CD8-positive, alpha-beta memory T cell (primary cell): ENCODE results near the gene POPDC2. TPM values are rescaled to one million over a fixed set of nuclear protein-coding genes. Genes with fewer than 3 reads are reported as not detected.

ENCODE experiments used
- CTCF ChIA-PET: fragments of 350-600 bp; sonication (Branson Sonifier 250); formaldehyde crosslinking; loops from one replicate; lab custom pipeline; 2021; ENCODE audit warnings: antibody characterized with exemption; lab: Charles Lee
- POLR2A ChIA-PET: fragments of 350-600 bp; sonication (Branson Sonifier 250); formaldehyde crosslinking; loops from one replicate; lab custom pipeline; 2021; ENCODE audit warnings: antibody characterized with exemption; lab: Charles Lee
- DNase-seq, 5 donors: peaks; one replicate each; pipeline versions ENCODE4 v3.0.0 to v3.0.0-alpha.2; 2020 to 2022; ENCODE audit warnings: mixed read lengths in 1 of 5
- H3K27ac ChIP-seq: one replicate; pipeline ENCODE4 v1.7.0; 2013; ENCODE audit warnings: low read depth, mild to moderate bottlenecking, low read length, moderate library complexity
- H3K27me3 ChIP-seq: 2 replicates; pipeline ENCODE4 v1.7.0; 2013; ENCODE audit warnings: low read length, mild to moderate bottlenecking; ENCODE audit not compliant: insufficient read depth, poor library complexity, severe bottlenecking
- H3K36me3 ChIP-seq: 2 replicates; pipeline ENCODE4 v1.7.0; 2013; ENCODE audit warnings: mild to moderate bottlenecking, low read length, moderate library complexity; ENCODE audit not compliant: insufficient read depth
- H3K4me1 ChIP-seq: 2 replicates; pipeline ENCODE4 v1.7.0; 2013; ENCODE audit warnings: mild to moderate bottlenecking, low read length, moderate library complexity; ENCODE audit not compliant: insufficient read depth
- H3K4me3 ChIP-seq: 2 replicates; pipeline ENCODE4 v1.7.0; 2013; ENCODE audit warnings: mild to moderate bottlenecking, low read length
- H3K9me3 ChIP-seq: 2 replicates; pipeline ENCODE4 v1.7.0; 2013; ENCODE audit warnings: mild to moderate bottlenecking, low read length
- H3K27ac Mint-ChIP-seq, 8 donors: one replicate each; pipeline ENCODE4 v1.8.0; 2020 to 2021; ENCODE audit warnings: mixed read lengths in 8 of 8, mild to moderate bottlenecking in 6 of 8, inconsistent platforms in 3 of 8, moderate library complexity in 3 of 8
- H3K27me3 Mint-ChIP-seq, 2 donors: one replicate each; pipeline ENCODE4 v1.8.0; 2020 to 2021; ENCODE audit warnings: mixed read lengths in 2 of 2, mild to moderate bottlenecking in 1 of 2, moderate library complexity in 1 of 2
- H3K36me3 Mint-ChIP-seq, 3 donors: one replicate each; pipeline ENCODE4 v1.8.0; 2020 to 2021; ENCODE audit warnings: mixed read lengths in 3 of 3, inconsistent platforms in 1 of 3, mild to moderate bottlenecking in 1 of 3
- H3K4me1 Mint-ChIP-seq, 3 donors: one replicate each; pipeline ENCODE4 v1.8.0; 2020 to 2021; ENCODE audit warnings: mixed read lengths in 3 of 3, inconsistent platforms in 1 of 3, mild to moderate bottlenecking in 1 of 3
- H3K4me3 Mint-ChIP-seq, 7 donors: one replicate each; pipeline ENCODE4 v1.8.0; 2020 to 2021; ENCODE audit warnings: mixed read lengths in 7 of 7, mild to moderate bottlenecking in 6 of 7, moderate library complexity in 4 of 7, inconsistent platforms in 2 of 7
- H3K9me3 Mint-ChIP-seq, 5 donors: one replicate each; pipeline ENCODE4 v1.8.0; 2020 to 2022; ENCODE audit warnings: mixed read lengths in 5 of 5, mild to moderate bottlenecking in 3 of 5, moderate library complexity in 2 of 5, inconsistent platforms in 1 of 5
- polyA plus RNA-seq: library from polyadenylated mRNA; unstranded; fragments of 300-500 nt; fragmentation: Illumina TruSeq; gene quantifications from one replicate; pipeline ENCODE4 v1.2.3, GENCODE V29; 2021
- total RNA-seq, 2 experiments: library from RNA; stranded (reverse); gene quantifications; one replicate each; pipeline ENCODE4 v1.2.3, GENCODE V29; 2021

POPDC2 gene
- total and polyA plus RNA-seq, 3 experiments from 2014 or later: 2.0 to 3.2 (median 2.2) TPM

DNA sequence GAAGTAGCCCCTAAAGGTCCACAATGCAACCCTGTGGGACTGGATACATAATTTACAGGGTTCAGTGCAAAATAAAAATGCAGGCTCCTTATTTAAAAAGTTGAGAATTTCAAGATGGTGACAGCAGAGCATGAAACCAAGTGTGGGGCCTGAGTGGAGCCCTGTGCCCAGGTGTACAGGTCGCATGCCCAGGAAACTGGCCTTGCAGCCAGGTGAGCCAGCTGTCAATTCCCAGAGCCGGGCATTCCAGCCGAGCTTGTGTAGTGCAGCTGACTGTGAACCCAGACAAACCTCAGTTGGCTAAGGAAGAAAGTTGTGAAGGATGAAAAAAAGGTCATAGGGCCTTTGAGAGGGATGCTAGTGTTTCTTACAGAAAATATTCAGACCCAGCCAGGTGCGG, 27.6 kb downstream of the POPDC2 start:
- Histone ChIP-seq H3K27me3 (no peaks in the 10 kb centered on the region), H3K4me1 (no peaks in the 10 kb centered on the region), H3K4me3 (no peak overlapping the region), H3K36me3 (no peaks in the 10 kb centered on the region), H3K9me3 (no peaks in the 10 kb centered on the region), H3K27ac (no peak overlapping the region)
- Mint-ChIP-seq H3K9me3 (no peaks in the 10 kb centered on the region), H3K27me3 (peaks cover 2 to 11% of the 10 kb centered on the region in 2 donors), H3K36me3 (no peaks in the 10 kb centered on the region), H3K27ac (no peak overlapping the region), H3K4me3 (no peak overlapping the region), H3K4me1 (peaks cover 0 to 9% (median 6%) of the 10 kb centered on the region in 3 donors)
- CTCF ChIA-PET: no interaction called here
- POLR2A ChIA-PET: no interaction called here
- DNase-seq: no peak

DNA sequence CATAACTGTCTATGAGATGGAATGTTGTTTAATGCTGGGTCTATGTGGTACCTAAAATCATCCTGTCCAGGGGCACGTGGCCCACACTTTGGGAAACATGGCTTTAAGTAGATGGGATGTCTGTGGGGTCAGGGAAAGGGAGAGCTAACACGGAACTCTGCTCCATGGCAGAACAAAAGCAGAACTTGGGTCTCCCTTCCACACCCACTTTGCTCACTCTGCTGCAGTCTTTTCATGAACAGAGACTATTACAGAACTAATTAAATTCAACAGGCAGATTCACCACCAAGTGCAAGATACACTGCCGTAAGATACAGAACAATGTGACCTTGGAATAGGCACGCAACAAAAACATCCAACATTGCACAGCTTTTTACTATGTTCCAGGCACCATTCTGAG, 28.2 kb downstream of the POPDC2 start:
- H3K36me3 ChIP-seq: no peaks in the 10 kb centered on the region
- Mint-ChIP-seq H3K36me3 (no peaks in the 10 kb centered on the region), H3K4me3 (no peak overlapping the region), H3K9me3 (no peaks in the 10 kb centered on the region), H3K4me1 (peaks cover 0 to 15% (median 12%) of the 10 kb centered on the region in 3 donors), H3K27me3 (peaks cover 4 to 17% of the 10 kb centered on the region in 2 donors), H3K27ac (no peak overlapping the region)
- no peaks in the 10 kb centered on the region for H3K9me3 ChIP-seq
- no peak for DNase-seq
- no peak overlapping the region for H3K27ac ChIP-seq
- no peaks in the 10 kb centered on the region for H3K4me1 ChIP-seq
- no peaks in the 10 kb centered on the region for H3K27me3 ChIP-seq
- H3K4me3 ChIP-seq: no peak overlapping the region
- CTCF ChIA-PET: no interaction called here
- POLR2A ChIA-PET: no interaction called here

DNA sequence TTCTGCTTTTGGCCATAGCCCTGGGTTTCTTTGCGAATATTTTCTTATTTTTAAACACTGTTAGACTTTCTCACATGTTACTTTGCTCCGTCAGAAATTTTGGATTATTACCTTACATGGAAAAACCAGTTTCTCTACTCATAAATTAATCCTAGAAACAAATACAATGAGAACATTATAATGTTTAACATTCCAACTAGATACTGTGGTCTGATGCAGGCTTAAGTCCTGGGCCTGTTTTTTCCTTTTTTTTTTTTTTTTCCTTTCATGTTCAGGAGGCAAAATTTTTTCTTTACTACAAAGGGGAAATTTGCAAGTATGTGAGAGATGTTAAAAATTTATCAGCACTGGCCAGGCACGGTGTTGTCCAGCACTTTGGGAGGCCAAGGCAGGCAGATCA, 28.9 kb downstream of the POPDC2 start:
- ChIA-PET CTCF (no interaction called here), POLR2A (interaction anchor here (0.6 kb wide), 1 partner anchor 173 kb away, joined by 4 read pairs; no protein-coding TSS in a partner anchor)
- H3K27me3 Mint-ChIP-seq: peaks cover 4 to 17% of the 10 kb centered on the region in 2 donors
- Histone ChIP-seq H3K27me3 (no peaks in the 10 kb centered on the region), H3K4me3 (no peak overlapping the region), H3K36me3 (no peaks in the 10 kb centered on the region), H3K27ac (no peak overlapping the region), H3K9me3 (no peaks in the 10 kb centered on the region), H3K4me1 (no peaks in the 10 kb centered on the region)
- H3K36me3 Mint-ChIP-seq: no peaks in the 10 kb centered on the region
- H3K4me3 Mint-ChIP-seq: no peak overlapping the region
- DNase-seq: no peak
- H3K9me3 Mint-ChIP-seq: no peaks in the 10 kb centered on the region
- H3K4me1 Mint-ChIP-seq: peaks cover 0 to 19% (median 12%) of the 10 kb centered on the region in 3 donors
- no peak overlapping the region for H3K27ac Mint-ChIP-seq

DNA sequence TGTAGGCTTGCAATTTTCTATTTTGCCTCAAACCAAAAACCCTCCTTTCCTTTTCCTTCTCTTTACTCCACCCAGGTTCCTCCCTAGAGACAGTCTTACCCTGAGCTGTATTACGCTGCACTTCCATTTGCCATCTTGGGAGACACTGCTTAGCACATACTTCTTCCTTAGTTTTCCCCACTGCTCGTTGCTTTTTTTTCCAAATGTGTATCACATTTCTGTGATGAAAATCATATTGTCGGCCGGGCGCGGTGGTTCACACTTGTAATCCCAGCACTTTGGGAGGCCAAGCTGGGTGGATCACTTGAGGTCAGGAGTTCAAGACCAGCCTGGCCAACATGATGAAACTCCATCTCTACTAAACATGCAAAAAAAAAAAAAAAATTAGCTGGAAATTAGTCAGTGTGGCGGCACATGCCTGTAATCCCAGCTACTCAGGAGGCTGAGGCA, 29.5 kb downstream of the POPDC2 start:
- H3K4me1 ChIP-seq: no peaks in the 10 kb centered on the region
- no peaks in the 10 kb centered on the region for H3K27me3 ChIP-seq
- H3K27ac ChIP-seq: no peak overlapping the region
- H3K36me3 ChIP-seq: no peaks in the 10 kb centered on the region
- peak overlapping the region in 1 of 7 donors; percentile 4 for H3K4me3 Mint-ChIP-seq
- H3K4me1 Mint-ChIP-seq: peaks cover 0 to 19% (median 12%) of the 10 kb centered on the region in 3 donors
- no peaks in the 10 kb centered on the region for H3K9me3 Mint-ChIP-seq
- no peak for DNase-seq
- ChIA-PET POLR2A (interaction anchor here (0.6 kb wide), 1 partner anchor 173 kb away, joined by 4 read pairs; no protein-coding TSS in a partner anchor), CTCF (no interaction called here)
- no peaks in the 10 kb centered on the region for H3K9me3 ChIP-seq
- H3K36me3 Mint-ChIP-seq: no peaks in the 10 kb centered on the region
- H3K27me3 Mint-ChIP-seq: peaks cover 4 to 19% of the 10 kb centered on the region in 2 donors
- H3K27ac Mint-ChIP-seq: no peak overlapping the region
- no peak overlapping the region for H3K4me3 ChIP-seq

DNA sequence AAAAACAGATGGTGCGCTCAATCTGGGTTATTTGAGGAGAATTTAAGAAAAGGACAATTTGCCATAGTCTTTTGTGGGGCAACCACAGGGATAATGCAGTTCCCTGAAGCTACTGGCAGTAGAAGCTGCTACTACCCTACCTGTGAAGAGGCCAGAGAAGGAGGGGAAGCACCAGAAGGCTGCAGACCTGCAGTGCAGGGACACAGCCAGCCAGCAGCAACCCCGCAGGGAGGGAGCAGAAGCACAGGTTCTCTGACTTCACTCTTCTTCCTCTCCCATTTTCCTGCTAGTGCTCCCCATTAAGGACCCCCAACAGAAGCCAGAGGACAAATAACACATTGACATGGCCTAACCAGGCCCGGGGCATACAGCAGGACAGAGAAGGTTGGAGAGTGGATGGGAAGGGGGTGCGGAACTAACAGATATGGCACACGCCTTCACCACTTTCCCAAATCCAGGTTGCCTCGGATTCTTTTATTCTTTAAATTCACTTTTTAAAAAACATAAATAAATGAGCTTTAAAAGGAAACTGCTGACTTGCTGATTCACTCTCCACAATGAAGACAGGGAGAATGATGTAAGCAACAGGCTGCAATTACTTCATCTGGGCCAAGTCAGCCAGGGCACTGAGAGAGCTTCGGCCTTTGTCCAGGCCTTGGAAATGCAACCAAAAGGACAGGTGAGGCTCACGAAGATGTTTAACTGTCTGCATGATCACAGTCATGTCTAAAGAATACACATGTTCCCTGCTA, 30.1 kb downstream of the POPDC2 start:
- Histone ChIP-seq H3K27ac (no peak overlapping the region), H3K4me3 (no peak overlapping the region), H3K36me3 (no peaks in the 10 kb centered on the region), H3K27me3 (no peaks in the 10 kb centered on the region), H3K9me3 (no peaks in the 10 kb centered on the region), H3K4me1 (no peaks in the 10 kb centered on the region)
- Mint-ChIP-seq H3K27me3 (peaks cover 4 to 25% of the 10 kb centered on the region in 2 donors), H3K36me3 (no peaks in the 10 kb centered on the region), H3K9me3 (no peaks in the 10 kb centered on the region), H3K4me1 (peaks cover 0 to 19% (median 12%) of the 10 kb centered on the region in 3 donors), H3K4me3 (no peak overlapping the region), H3K27ac (no peak overlapping the region)
- ChIA-PET POLR2A (no interaction called here), CTCF (no interaction called here)
- DNase-seq: no peak

DNA sequence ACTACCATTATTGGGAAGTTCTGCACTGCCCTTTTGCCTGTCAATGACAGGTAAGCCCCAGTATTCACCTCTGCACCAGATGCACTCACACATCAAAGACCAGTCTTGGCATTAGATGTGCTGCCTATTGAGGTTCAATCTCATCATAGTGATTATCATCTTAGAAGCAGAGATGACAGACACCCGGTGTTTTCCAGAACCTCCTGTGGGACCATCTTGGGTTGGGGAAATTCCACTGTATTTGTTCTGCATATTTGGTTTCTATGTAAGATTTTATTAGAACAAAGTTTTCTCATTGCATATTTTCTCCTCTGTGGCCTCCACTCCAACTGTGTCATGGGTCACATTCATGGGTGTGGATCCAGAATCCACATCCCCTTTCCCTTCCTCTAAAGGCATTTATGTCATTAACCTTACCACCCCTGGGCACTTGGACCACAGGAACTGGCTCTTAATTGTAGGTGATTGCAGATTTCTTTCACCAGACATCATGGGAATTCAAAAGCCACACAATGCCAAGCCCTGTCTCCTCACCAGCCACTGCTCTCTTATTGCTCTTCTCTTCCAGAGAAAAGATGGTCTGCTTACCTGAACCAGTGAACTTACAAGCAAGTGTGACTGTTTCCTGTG, 31.5 kb downstream of the POPDC2 start:
- Mint-ChIP-seq H3K36me3 (no peaks in the 10 kb centered on the region), H3K27me3 (peaks cover 4 to 34% of the 10 kb centered on the region in 2 donors), H3K4me3 (no peak overlapping the region), H3K9me3 (no peaks in the 10 kb centered on the region), H3K4me1 (peaks cover 0 to 19% (median 12%) of the 10 kb centered on the region in 3 donors), H3K27ac (peak overlapping the region in 1 of 8 donors; percentile 2)
- H3K4me3 ChIP-seq: no peak overlapping the region
- H3K4me1 ChIP-seq: no peaks in the 10 kb centered on the region
- no peaks in the 10 kb centered on the region for H3K27me3 ChIP-seq
- DNase-seq: no peak
- ChIA-PET POLR2A (no interaction called here), CTCF (no interaction called here)
- no peaks in the 10 kb centered on the region for H3K9me3 ChIP-seq
- H3K36me3 ChIP-seq: no peaks in the 10 kb centered on the region
- H3K27ac ChIP-seq: no peak overlapping the region

DNA sequence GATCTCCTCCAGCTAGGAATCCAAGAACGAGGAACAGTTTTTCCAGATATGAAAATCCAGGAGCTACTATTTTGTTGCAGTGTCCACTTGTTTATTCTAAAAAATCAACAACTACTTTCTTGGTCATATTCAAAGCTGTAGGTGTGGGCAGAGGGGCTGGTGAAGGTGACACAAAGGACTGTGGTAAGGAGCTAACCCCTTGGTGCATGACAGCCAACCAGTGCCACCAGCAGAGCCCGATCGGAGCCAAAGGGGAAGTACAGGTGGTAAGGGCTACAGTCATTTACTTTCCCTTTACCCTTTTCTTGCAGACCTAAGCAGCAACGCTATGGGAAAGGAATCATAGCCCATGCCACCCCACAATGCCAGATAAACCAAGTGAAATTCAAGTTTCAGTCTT, 32.0 kb downstream of the POPDC2 start:
- no peaks in the 10 kb centered on the region for H3K36me3 Mint-ChIP-seq
- H3K27me3 Mint-ChIP-seq: peaks cover 4 to 34% of the 10 kb centered on the region in 2 donors
- no peaks in the 10 kb centered on the region for H3K9me3 Mint-ChIP-seq
- Histone ChIP-seq H3K27me3 (no peaks in the 10 kb centered on the region), H3K4me1 (no peaks in the 10 kb centered on the region), H3K27ac (no peak overlapping the region), H3K9me3 (no peaks in the 10 kb centered on the region), H3K36me3 (no peaks in the 10 kb centered on the region), H3K4me3 (no peak overlapping the region)
- ChIA-PET POLR2A (no interaction called here), CTCF (no interaction called here)
- H3K4me1 Mint-ChIP-seq: peaks cover 0 to 19% (median 12%) of the 10 kb centered on the region in 3 donors
- H3K27ac Mint-ChIP-seq: peak overlapping the region in 1 of 8 donors; percentile 14
- H3K4me3 Mint-ChIP-seq: peak overlapping the region in 1 of 7 donors; percentile 1
- DNase-seq: no peak

DNA sequence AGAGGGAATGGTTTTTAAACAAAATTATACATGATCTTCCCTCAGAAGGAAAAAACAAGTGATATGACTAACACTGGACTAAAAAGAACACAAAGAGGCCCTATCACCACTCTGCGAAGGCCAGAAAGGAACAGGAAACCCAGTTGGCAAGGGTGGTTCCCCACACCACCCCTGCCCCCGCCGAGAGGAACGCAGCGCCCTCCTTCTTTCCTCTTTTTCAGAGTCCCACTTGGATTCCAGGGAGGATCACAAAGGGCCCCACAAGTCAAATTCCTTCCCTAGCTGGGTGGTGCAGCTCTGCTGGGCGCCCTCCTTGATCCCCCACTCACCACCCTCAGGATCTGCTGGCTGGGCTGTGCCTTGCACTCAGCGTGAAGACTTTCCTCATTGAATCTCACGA, 32.9 kb downstream of the POPDC2 start:
- CTCF ChIA-PET: no interaction called here
- H3K4me3 ChIP-seq: no peak overlapping the region
- no peaks in the 10 kb centered on the region for H3K36me3 Mint-ChIP-seq
- DNase-seq: no peak
- no peak overlapping the region for H3K27ac ChIP-seq
- POLR2A ChIA-PET: no interaction called here
- H3K9me3 ChIP-seq: no peaks in the 10 kb centered on the region
- H3K27me3 Mint-ChIP-seq: peaks cover 4 to 33% of the 10 kb centered on the region in 2 donors
- peaks cover 0 to 19% (median 12%) of the 10 kb centered on the region in 3 donors for H3K4me1 Mint-ChIP-seq
- H3K9me3 Mint-ChIP-seq: no peaks in the 10 kb centered on the region
- no peaks in the 10 kb centered on the region for H3K27me3 ChIP-seq
- peak overlapping the region in 3 of 8 donors; percentile 30 to 56 (median 42) for H3K27ac Mint-ChIP-seq
- no peaks in the 10 kb centered on the region for H3K4me1 ChIP-seq
- H3K4me3 Mint-ChIP-seq: peak overlapping the region in 5 of 7 donors; percentile 1 to 75 (median 26)
- no peaks in the 10 kb centered on the region for H3K36me3 ChIP-seq
